Forelimb muscle (tissue), 1 donor: ENCODE results near the gene KCND3. TPM values are rescaled to one million over a fixed set of nuclear protein-coding genes. Genes with fewer than 3 reads are reported as not detected.

Experiments
- DNase-seq: peaks from one replicate; pipeline ENCODE4 v3.0.0-alpha.2; 2013; ENCODE audit warnings: low read depth
- polyA plus RNA-seq: library from polyadenylated mRNA; unstranded; fragments of 120-200 nt; gene quantifications from one replicate; pipeline ENCODE4 v1.2.1, GENCODE V29; 2013; ENCODE audit not compliant: insufficient read length

The KCND3 gene
- polyA plus RNA-seq = 1.5 TPM

- DNase-seq = no peak
Measured at GRCh38 chr1:111989531-111990025, at the start of gene KCND3. TSS of gene KCND3 (minus strand) at chr1:111989668.

- DNase-seq = no peak
Measured at GRCh38 chr1:112034277-112034676, 44.8 kb upstream of the KCND3 start.

GRCh38 chr1:112033439-112034120 lies 44.1 kb upstream of the KCND3 start:
- no peak for DNase-seq

- peak; percentile 13 for DNase-seq
Measured at GRCh38 chr1:112030157-112030556, 40.7 kb upstream of the KCND3 start.

GRCh38 chr1:112027696-112028095 lies 38.2 kb upstream of the KCND3 start:
- DNase-seq = no peak

- DNase-seq = no peak
Measured at GRCh38 chr1:112026501-112026900, 37.0 kb upstream of the KCND3 start.

- no peak for DNase-seq
Measured at GRCh38 chr1:112026016-112026415, 36.5 kb upstream of the KCND3 start.

GRCh38 chr1:112021263-112021662 lies 31.8 kb upstream of the KCND3 start:
- no peak for DNase-seq

- DNase-seq = no peak
Measured at GRCh38 chr1:112017183-112017582, 27.7 kb upstream of the KCND3 start.

GRCh38 chr1:112012823-112013222 lies 23.4 kb upstream of the KCND3 start:
- DNase-seq = no peak

- no peak for DNase-seq
Measured at GRCh38 chr1:112011202-112011601, 21.7 kb upstream of the KCND3 start.

GRCh38 chr1:112007169-112007568 lies 17.7 kb upstream of the KCND3 start:
- DNase-seq = no peak

- DNase-seq = no peak
Measured at GRCh38 chr1:112006416-112007025, 17.1 kb upstream of the KCND3 start.

- DNase-seq = no peak
Measured at GRCh38 chr1:112004076-112004475, 14.6 kb upstream of the KCND3 start.

- DNase-seq = no peak
Measured at GRCh38 chr1:112002514-112002913, 13.0 kb upstream of the KCND3 start.

GRCh38 chr1:112001436-112001835 lies 12.0 kb upstream of the KCND3 start:
- DNase-seq = no peak

GRCh38 chr1:112000048-112000447 lies 10.6 kb upstream of the KCND3 start:
- no peak for DNase-seq

GRCh38 chr1:111998332-111998731 lies 8.9 kb upstream of the KCND3 start:
- DNase-seq = no peak

- DNase-seq = no peak
Measured at GRCh38 chr1:111992476-111992875, 3.0 kb upstream of the KCND3 start.

- DNase-seq = no peak
Measured at GRCh38 chr1:111990878-111991718, 1.6 kb upstream of the KCND3 start.

- no peak for DNase-seq
Measured at GRCh38 chr1:111990026-111990877, 784 bp upstream of the KCND3 start.
